PFSK-1 (cell line): ENCODE results near the gene LGALS9.

Source experiments
- FOXP2 ChIP-seq: optimal IDR thresholded peaks from 2 replicates; pipeline ENCODE3; 2011; ENCODE audit warnings: borderline replicate concordance, control low read depth, inconsistent platforms; ENCODE audit not compliant: insufficient read depth; ENCODE audit errors: extremely low read length, extremely low read depth
- POLR2AphosphoS5 ChIP-seq: IDR thresholded peaks from 2 replicates; pipeline ENCODE4 v1.6.1; 2012; ENCODE audit warnings: low read depth, mild to moderate bottlenecking, control low read depth, low read length, moderate library complexity
- REST ChIP-seq, 2 experiments: IDR thresholded peaks; 2 replicates each; pipeline versions ENCODE4 v1.6.1 to v1.8.0; 2011 to 2012; ENCODE audit warnings: low read depth in 2 of 2, low read length in 2 of 2, control low read depth in 1 of 2, inconsistent platforms in 1 of 2, mild to moderate bottlenecking in 1 of 2, moderate library complexity in 1 of 2; ENCODE audit not compliant: insufficient read depth in 1 of 2
- SIN3A ChIP-seq: IDR thresholded peaks from 2 replicates; pipeline ENCODE4 v1.6.1; 2012; ENCODE audit warnings: mild to moderate bottlenecking, low read length, moderate library complexity, borderline replicate concordance; ENCODE audit not compliant: insufficient read depth
- TAF1 ChIP-seq: IDR thresholded peaks from 2 replicates; pipeline ENCODE4 v1.6.1; 2012; ENCODE audit warnings: low read length, control low read depth, borderline replicate concordance; ENCODE audit not compliant: insufficient read depth

Gene LGALS9

GRCh38 chr17:27668488-27668823 lies 37.5 kb downstream of the LGALS9 start:
- TF ChIP-seq TAF1 (no peak), SIN3A (no peak), REST (IDR thresholded peaks at IDR 0.05; ENCODE audit: insufficient read depth in 1 of 2, low read depth in 2 of 2, low read length in 2 of 2) (no peak), POLR2AphosphoS5 (no peak), FOXP2 (no peak)

GRCh38 chr17:27669136-27669535 lies 38.1 kb downstream of the LGALS9 start:
- no peak for TF ChIP-seq FOXP2

GRCh38 chr17:27669850-27670249 lies 38.9 kb downstream of the LGALS9 start:
- TF ChIP-seq TAF1 (no peak), REST (IDR thresholded peaks at IDR 0.05; ENCODE audit: insufficient read depth in 1 of 2, low read depth in 2 of 2, low read length in 2 of 2) (no peak)

GRCh38 chr17:27670791-27671590 lies 40.0 kb downstream of the LGALS9 start:
- no peak for TF ChIP-seq FOXP2
- no peak for TF ChIP-seq SIN3A
- no peak for TF ChIP-seq REST (IDR thresholded peaks at IDR 0.05; ENCODE audit: insufficient read depth in 1 of 2, low read depth in 2 of 2, low read length in 2 of 2)
- no peak for TF ChIP-seq TAF1
- no peak for TF ChIP-seq POLR2AphosphoS5

- TF ChIP-seq TAF1 (no peak), REST (IDR thresholded peaks at IDR 0.05; ENCODE audit: insufficient read depth in 1 of 2, low read depth in 2 of 2, low read length in 2 of 2) (no peak), POLR2AphosphoS5 (no peak), FOXP2 (no peak), SIN3A (no peak)
Observed at GRCh38 chr17:27671591-27671910, 40.6 kb downstream of the LGALS9 start.
